HG02610 (cell line): ENCODE data around the gene FKBP1B.
A peak's percentile ranks its signal among the peaks of the same experiment; 100 is the strongest.
"Not testable (repeated sequence)": the region's sequence is repeated elsewhere in the genome, so short reads cannot be mapped to it uniquely, and the experiment has no call there.

Source experiments
- ATAC-seq: cut with Tn5 transposase; IDR thresholded peaks from one replicate; pipeline ENCODE4 v1.9.1; 2021; ENCODE audit warnings: mild to moderate bottlenecking, moderate library complexity; ENCODE audit not compliant: unreplicated experiment

FKBP1B gene

DNA sequence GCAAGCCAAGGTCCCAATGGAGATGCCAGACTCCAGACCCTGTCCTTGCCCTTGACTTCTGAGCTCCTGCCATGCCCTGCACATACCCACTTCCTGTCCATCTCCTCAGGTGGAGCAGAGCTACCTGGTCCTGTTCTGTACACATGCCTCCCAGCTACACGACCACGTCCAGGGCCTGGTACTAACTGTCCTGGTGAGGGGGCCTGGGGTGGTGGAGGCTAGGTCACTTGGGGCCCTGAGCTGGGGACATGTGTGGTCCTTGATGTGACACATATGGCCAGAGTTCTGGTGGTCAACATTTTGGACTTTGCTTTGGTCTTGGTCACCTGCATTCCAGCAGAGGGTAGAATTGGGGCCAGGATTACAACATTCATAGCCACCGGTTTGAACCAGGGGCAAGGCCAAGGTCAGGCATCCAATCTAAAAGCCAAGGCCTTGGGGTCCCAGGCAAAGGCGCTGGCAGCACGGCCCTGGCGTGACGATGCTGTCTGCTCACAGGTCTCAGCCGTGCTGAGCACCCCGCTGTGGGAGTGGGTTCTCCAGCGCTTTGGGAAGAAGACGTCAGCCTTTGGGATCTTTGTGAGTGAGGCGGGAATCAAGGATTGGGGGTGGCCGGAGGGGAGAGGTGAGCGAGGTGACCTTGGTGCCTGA, 27.1 kb upstream of the FKBP1B start:
- no peak for ATAC-seq

GRCh38 chr2:24022975-24023575, 26.5 kb upstream of the FKBP1B start:
- ATAC-seq, result no peak

GRCh38 chr2:24024018-24024417, 25.5 kb upstream of the FKBP1B start:
- ATAC-seq, result no peak

- no peak for ATAC-seq
Observed at GRCh38 chr2:24024996-24025663, 24.4 kb upstream of the FKBP1B start.

DNA sequence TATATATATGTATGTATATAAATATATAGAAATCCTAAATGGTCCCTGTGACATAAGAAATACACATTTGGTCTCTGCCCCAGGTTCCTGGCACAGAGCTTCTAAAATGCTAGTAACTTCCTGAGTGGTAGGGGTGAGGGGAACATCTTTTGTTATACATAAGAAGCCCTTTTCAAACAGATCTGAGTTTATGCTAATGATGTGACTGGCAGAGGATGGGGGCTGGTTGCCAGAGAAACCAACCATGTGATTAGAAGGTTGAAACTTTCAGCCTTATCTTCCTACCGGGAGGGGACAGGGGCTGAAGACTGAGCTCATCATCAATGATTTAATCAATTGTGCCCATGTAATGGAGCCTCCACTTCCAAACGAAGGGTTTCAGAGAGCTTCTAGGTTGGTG, 23.3 kb upstream of the FKBP1B start:
- no peak for ATAC-seq

DNA sequence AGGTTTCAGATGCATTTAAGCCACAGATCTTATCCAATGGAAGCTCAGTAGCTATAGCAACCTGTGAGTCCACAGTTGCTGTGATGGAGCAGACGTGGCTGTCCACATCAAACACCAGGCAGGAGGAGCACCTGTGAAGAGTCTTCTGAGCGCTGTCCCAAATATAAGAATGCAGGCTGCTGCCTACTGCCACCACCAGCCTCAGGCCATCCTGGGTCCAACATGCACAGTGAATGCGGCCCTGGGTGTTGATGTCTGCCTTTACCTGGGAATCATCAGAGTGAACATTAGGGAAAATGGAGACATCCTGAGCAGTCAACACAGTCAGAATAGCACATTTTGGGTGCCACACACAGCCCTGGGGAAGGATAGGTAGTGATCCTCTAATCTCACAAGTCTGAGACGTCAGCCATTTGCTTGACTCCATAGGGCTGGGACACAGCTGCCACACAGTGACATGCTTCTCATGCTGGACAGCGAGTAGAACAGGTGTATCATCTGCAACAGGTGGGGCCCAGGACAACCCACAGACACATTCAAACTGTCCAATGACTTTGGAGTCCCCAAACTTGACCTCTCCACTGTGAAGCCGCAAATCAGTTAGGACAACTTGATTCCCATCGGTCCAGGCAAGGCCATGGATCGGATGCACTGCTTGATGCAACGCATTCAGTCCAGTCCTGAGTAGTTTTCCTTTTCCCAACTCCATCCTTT, 10.6 kb upstream of the FKBP1B start:
- ATAC-seq, result no peak

DNA sequence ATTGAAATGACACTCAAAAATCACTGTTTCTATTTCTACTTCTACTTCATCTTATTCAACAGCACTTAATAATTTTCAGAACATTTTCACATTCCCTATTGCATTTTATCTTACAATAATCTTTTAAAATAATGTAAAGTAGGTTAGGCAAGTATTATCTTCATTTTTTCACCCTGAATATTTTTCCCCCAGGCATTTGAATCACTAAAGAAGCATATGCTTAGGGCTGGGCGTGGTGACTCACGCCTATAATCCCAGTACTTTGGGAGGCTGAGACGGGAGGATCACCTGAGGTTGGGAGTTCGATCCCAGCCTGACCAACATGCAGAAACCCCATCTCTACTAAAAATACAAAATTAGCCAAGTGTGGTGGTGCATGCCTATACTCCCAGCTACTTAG, 9.0 kb upstream of the FKBP1B start:
- no peak for ATAC-seq

- ATAC-seq, result not testable (repeated sequence)
Observed at GRCh38 chr2:24043133-24043532, 6.4 kb upstream of the FKBP1B start.

DNA sequence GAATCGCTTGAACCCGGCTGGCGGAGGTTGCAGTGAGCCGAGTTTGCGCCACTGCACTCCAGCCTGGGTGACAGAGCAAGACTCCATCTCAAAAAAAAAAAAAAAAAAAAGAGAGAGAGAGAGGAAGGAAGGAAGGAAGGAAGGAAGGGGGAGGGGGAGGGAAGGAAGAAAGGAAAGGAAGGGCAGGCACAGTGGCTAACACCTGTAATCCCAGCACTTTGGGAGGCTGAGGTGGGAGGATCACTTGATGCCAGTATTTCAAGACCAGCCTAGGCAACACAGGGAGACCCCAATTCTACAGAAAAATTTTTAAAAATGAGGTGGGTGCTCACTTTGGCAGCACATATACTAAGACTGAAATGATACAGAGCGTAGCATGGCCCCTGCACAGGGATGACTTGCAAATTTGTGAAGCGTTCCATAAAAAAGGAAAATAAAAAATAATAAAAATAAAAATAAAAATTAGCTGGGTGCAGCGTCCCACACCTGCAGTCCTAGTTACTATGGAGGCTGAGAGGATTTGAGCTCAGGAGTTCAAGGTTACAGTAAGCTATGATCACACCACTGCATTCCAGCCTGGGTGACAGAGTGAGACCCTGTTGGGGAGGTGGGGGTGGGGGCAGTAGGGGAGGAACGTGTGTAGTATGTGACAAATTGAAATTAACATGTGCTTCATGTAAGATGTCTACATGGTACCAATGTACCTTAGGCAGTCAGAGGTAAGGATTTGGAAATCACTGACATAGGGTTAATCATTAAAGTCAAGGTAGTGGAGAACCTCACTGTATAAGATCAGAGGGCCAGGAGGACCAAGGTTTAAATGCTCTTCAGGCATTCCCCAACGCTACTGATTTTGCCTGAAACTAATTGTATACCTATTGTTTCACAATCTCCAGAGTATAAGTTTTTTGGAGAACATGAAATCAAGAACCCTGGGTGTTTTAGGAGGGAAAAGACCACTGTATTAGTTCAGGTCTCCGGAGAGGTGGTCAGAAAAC, 3.7 kb upstream of the FKBP1B start:
- ATAC-seq, result no peak

GRCh38 chr2:24046599-24046929, 3.0 kb upstream of the FKBP1B start:
- ATAC-seq, result no peak

DNA sequence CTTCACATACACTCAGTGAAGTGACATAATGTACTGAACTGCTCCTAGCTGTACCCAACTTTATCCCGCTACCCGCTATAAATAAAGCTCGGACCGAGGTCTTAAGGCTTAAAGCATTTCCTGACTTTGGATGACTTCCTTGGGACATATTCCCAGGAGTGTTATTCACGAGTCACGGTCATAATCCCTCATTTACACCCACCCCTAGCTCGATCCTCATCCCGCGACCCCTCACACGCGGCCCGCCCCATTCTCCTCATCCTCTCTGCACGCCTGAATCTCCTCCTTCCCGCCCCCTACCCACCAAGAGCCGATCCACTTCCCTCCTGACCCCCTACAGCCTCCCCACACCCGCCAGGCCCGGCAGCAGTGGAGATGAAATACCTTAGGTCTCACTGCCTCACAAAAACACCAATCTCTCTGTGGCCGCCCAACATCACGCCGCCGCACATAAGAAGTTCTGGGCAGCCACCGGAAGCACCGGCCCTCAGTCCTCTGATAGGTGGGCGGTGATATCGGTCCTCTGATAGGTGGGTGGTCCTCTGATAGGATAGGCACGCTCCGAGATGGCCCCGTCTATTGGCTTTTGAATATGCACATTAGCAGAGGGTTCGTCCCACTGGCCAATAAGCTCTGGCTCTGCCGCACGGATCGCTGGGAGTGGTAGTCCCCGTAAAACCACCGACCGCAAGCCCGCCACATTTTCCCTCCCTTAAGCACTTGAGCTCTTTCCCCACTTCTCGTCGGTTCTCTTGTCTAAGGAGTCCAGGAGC, 2.4 kb upstream of the FKBP1B start, which contains the start of gene WDCP:
Gene WDCP (minus strand): TSS at position 462 of the 773 bp plus-strand sequence. CDS start 7,897 bp downstream, outside the sequence.
- ATAC-seq, result peak; percentile 100

DNA sequence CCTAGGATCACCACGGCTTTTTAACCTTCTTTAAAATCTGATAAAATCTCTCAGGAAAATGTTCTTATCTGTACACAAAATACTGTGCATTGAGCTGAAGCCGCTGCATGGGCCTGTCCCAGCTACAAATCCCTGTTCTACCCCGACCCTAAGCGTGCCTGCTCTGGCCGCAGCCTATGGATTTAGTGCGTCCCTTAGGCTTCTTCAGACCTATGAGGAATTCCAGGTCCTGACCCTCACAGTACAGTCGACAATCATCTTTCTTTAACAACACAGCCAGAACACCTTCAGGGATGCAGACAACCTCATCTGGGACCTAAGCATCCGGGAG, 1.9 kb upstream of the FKBP1B start:
- ATAC-seq, result no peak

DNA sequence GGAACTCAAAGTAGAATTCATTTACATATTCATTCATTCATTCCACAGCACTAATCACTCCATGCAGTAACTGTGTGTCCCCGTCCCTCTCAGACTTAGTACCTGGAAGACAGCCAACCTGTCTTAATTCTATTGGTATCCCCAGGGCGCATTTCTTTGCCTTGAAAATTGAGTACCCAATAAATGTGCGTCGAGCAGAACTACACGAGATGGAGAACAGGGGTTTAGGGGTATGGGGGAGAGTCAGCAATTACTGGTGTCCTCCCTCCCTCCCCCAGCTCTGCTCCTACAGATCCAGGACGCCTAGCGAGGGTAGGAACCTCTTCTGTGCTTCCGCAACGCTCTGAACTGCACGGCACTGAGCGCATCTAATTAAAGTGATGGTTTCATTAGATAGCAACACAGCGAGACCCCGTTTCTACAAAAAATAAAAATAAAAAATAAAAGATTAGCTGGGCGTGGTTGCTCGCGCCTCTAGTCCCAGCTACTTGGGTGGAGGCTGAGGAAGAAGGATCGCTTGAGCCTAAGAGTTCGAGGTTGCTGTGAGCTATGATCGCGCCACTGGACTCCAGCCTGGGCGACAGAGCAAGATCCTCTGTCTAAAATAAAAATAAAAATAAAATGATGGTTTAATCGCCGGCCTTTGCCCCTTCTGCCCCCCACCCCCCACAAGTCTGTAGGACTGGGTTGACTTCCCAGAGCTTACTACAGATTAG, 614 bp upstream of the FKBP1B start:
- ATAC-seq, result no peak

DNA sequence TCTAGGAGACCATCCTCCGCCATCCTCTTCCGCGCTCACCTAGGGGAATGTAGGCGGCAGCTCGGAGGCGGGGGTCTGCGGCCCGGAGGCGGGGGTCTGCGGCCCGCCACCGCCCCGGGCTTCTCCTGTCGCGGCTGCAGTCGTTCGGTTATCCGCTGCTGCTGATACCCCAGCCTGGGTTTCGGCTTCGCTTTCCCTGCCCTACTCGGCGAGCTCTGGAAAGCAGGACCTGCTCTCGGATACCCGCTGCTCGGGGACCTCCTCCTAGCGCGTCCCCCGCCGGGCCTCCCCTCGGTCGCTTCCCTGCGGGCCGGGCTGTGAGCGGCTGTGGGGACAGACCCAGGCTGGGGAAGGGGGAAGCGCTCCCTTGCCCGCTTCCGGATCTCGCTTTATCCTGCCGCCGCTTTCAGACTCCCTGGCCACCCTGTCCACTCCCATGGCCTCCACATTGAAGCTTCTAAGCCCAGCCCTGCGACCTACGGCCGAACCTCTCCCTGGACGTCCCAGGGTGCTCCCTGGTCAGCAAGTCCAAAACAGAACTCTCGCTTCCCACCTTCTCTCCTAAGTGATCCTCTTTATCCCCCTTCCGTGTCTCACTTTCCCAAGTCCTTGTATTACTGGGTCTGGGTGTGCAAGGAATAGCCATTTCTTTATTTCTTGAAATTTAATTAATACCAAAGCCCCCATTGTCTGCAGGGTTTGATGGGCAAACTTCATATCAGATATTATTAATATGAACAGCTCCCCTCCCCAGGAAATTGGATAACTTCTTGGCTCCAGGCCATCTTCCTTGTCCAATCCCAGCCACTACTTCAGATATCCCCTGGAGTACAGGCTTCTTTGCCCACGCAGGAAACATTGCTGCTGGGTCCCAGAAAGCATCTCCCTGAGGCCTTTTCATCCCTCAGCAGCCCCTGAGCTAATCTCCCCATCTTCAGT, 769 bp downstream of the FKBP1B start:
- no peak for ATAC-seq

DNA sequence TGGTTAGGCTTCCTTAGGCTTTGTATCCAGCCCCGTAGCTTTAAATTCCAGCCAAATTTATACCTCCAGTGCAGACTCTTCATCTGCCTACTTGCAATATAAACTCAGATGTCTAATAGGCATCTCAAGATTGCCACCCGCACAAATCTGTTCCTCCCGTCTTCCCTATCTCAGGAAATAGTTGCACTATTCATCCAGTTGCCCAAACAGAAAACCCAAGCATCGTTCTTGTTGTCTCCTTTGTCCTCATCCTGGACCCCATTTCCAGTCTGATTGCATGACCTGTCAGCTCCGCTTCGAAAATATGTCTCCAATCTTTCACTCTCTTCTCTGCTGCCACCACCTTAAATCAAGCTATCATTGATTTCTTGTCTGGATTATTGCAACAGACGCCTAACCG, 2.3 kb downstream of the FKBP1B start:
- ATAC-seq, result no peak

GRCh38 chr2:24052951-24053350, 3.4 kb downstream of the FKBP1B start:
- ATAC-seq, result no peak

- no peak for ATAC-seq
Observed at GRCh38 chr2:24054366-24055010, 4.9 kb downstream of the FKBP1B start.

GRCh38 chr2:24055750-24056149, 6.2 kb downstream of the FKBP1B start:
- ATAC-seq, result no peak
